Smooth muscle cell (in vitro differentiated cells): ENCODE results near the gene MRPL44. TPM values are rescaled to one million over a fixed set of nuclear protein-coding genes. Genes with fewer than 3 reads are reported as not detected.

Experiments used
- DNase-seq: peaks from one replicate; lab custom pipeline; 2025; ENCODE audit not compliant: unreplicated experiment; lab: John Stamatoyannopoulos, UW
- H2AFZ ChIP-seq: fragments of 200-600 bp; sonication (generic); 2 replicates; pipeline ENCODE4 v1.6.0; 2016; ENCODE audit warnings: antibody characterized with exemption, low read depth, mild to moderate bottlenecking
- H3F3A ChIP-seq: fragments of 200-600 bp; sonication (generic); 2 replicates; pipeline ENCODE4 v1.6.0; 2017; ENCODE audit warnings: antibody characterized with exemption, low read depth
- H3K27ac ChIP-seq: fragments of 200-600 bp; sonication (generic); 2 replicates; pipeline ENCODE4 v1.5.1; 2016; ENCODE audit warnings: low read depth, mild to moderate bottlenecking
- H3K27me3 ChIP-seq: fragments of 200-600 bp; sonication (generic); 2 replicates; pipeline ENCODE4 v1.6.1; 2016; ENCODE audit warnings: low read depth, mild to moderate bottlenecking
- H3K36me3 ChIP-seq: fragments of 200-600 bp; sonication (generic); 2 replicates; pipeline ENCODE4 v1.5.1; 2016; ENCODE audit warnings: low read depth
- H3K4me1 ChIP-seq: fragments of 200-600 bp; sonication (generic); 2 replicates; pipeline ENCODE4 v1.5.1; 2016; ENCODE audit warnings: low read depth
- H3K4me2 ChIP-seq: fragments of 200-600 bp; sonication (generic); 2 replicates; pipeline ENCODE4 v1.6.0; 2016; ENCODE audit warnings: mild to moderate bottlenecking
- H3K4me3 ChIP-seq: fragments of 200-600 bp; sonication (generic); 2 replicates; pipeline ENCODE4 v1.5.1; 2016; ENCODE audit warnings: mild to moderate bottlenecking
- H3K79me2 ChIP-seq: fragments of 200-600 bp; sonication (generic); 2 replicates; pipeline ENCODE4 v1.6.0; 2016; ENCODE audit warnings: low read depth, mild to moderate bottlenecking
- H3K9ac ChIP-seq: fragments of 200-600 bp; sonication (generic); 2 replicates; pipeline ENCODE4 v1.6.0; 2016; ENCODE audit warnings: low read depth
- H3K9me3 ChIP-seq: fragments of 200-600 bp; sonication (generic); replicated peaks from 2 replicates; pipeline ENCODE4 v1.5.1; 2016; ENCODE audit warnings: low read depth
- H4K20me1 ChIP-seq: fragments of 200-600 bp; sonication (generic); 2 replicates; pipeline ENCODE4 v1.6.0; 2016; ENCODE audit warnings: low read depth
- WGBS: methylation state at CpG from one replicate; pipeline ENCODE4 v1.1.7; 2016; ENCODE audit warnings: low lambda C conversion rate; 5-methylcytosine and 5-hydroxymethylcytosine counted together
- polyA plus RNA-seq: library from polyadenylated mRNA; unstranded; fragments of >200 nt; fragmentation: Nextera tagmentation; extraction: Ambion mirVana; gene quantifications from 2 replicates; pipeline ENCODE4 v1.2.1, GENCODE V29; 2016
- total RNA-seq: library from RNA; depleted of rRNA; stranded (reverse); fragments of >200 nt; gene quantifications from 2 replicates; pipeline ENCODE4 v1.2.3, GENCODE V29; 2014
- TF ChIP-seq, protein P1 (sequence below): fragments of 200-600 bp; sonication (generic); IDR thresholded peaks from 2 replicates; pipeline ENCODE4 v1.5.1; 2017; ENCODE audit warnings: borderline replicate concordance, mild to moderate bottlenecking, antibody characterized with exemption; ENCODE audit not compliant: insufficient read depth, poor library complexity, severe bottlenecking

The MRPL44 gene
- total and polyA plus RNA-seq, 2 experiments from 2014 or later: 23.5 to 34.5 TPM

DNA sequence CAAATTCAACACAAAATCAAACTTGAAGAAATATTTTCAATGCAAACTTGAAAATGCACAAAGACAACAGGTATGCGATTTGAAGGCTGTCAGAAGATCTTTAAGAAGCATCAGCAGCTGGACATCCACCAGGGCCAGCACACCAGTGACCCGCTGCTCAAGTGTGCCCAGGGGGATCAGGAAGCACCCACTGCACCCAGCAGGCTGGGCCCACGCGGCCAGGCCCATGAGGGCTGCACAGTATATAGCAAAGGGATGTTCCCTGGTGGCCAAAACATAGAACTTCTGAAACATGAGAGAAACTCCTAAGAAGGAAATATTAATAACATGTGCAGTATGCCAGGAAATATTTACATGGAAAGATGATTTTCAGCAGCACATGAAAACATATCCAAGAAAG lies 37.2 kb upstream of the MRPL44 start:
- peaks cover 74% of the 10 kb centered on the region for H4K20me1 ChIP-seq
- H3K9ac ChIP-seq: no peak overlapping the region
- TF ChIP-seq, protein P1, sequence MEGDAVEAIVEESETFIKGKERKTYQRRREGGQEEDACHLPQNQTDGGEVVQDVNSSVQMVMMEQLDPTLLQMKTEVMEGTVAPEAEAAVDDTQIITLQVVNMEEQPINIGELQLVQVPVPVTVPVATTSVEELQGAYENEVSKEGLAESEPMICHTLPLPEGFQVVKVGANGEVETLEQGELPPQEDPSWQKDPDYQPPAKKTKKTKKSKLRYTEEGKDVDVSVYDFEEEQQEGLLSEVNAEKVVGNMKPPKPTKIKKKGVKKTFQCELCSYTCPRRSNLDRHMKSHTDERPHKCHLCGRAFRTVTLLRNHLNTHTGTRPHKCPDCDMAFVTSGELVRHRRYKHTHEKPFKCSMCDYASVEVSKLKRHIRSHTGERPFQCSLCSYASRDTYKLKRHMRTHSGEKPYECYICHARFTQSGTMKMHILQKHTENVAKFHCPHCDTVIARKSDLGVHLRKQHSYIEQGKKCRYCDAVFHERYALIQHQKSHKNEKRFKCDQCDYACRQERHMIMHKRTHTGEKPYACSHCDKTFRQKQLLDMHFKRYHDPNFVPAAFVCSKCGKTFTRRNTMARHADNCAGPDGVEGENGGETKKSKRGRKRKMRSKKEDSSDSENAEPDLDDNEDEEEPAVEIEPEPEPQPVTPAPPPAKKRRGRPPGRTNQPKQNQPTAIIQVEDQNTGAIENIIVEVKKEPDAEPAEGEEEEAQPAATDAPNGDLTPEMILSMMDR: no peak
- no peak overlapping the region for H3K4me3 ChIP-seq
- H3K4me2 ChIP-seq: no peak overlapping the region
- no peaks in the 10 kb centered on the region for H3K27me3 ChIP-seq
- H3K9me3 ChIP-seq: no peaks in the 10 kb centered on the region
- no peak for DNase-seq
- H3F3A ChIP-seq: no peaks in the 10 kb centered on the region
- no peak overlapping the region for H3K27ac ChIP-seq
- no peaks in the 10 kb centered on the region for H3K4me1 ChIP-seq
- peaks cover 75% of the 10 kb centered on the region for H3K79me2 ChIP-seq
- no peaks in the 10 kb centered on the region for H3K36me3 ChIP-seq
- 97% methylated on average over 4 of the region's 4 CpGs for WGBS
- no peak overlapping the region for H2AFZ ChIP-seq

- H3K36me3 ChIP-seq: no peaks in the 10 kb centered on the region
- H3K79me2 ChIP-seq: peaks cover 76% of the 10 kb centered on the region
- H3K4me1 ChIP-seq: no peaks in the 10 kb centered on the region
- no peak overlapping the region for H3K4me3 ChIP-seq
- no peaks in the 10 kb centered on the region for H3K9me3 ChIP-seq
- peaks cover 74% of the 10 kb centered on the region for H4K20me1 ChIP-seq
- no peak overlapping the region for H3K4me2 ChIP-seq
- TF ChIP-seq, protein P1: no peak
- no peak overlapping the region for H3K9ac ChIP-seq
- DNase-seq: no peak
- H2AFZ ChIP-seq: no peak overlapping the region
- H3K27ac ChIP-seq: no peak overlapping the region
- no peaks in the 10 kb centered on the region for H3K27me3 ChIP-seq
- H3F3A ChIP-seq: no peaks in the 10 kb centered on the region
Measured at GRCh38 chr2:223921204-223921603, 36.1 kb upstream of the MRPL44 start.

- TF ChIP-seq, protein P1: no peak
- WGBS: 94% methylated on average over 3 of the region's 3 CpGs
- Histone ChIP-seq H3K36me3 (no peaks in the 10 kb centered on the region), H3K9ac (no peak overlapping the region), H3K4me2 (no peak overlapping the region), H3K4me3 (no peak overlapping the region), H3K27me3 (no peaks in the 10 kb centered on the region), H3K27ac (no peak overlapping the region), H4K20me1 (peaks cover 75% of the 10 kb centered on the region), H3K79me2 (peaks cover 85% of the 10 kb centered on the region), H3F3A (no peaks in the 10 kb centered on the region), H3K9me3 (no peaks in the 10 kb centered on the region), H2AFZ (no peak overlapping the region), H3K4me1 (no peaks in the 10 kb centered on the region)
- DNase-seq: no peak
Measured at GRCh38 chr2:223922308-223922707, 35.0 kb upstream of the MRPL44 start.

GRCh38 chr2:223923976-223924375 lies 33.3 kb upstream of the MRPL44 start:
- 95% methylated on average over 2 of the region's 2 CpGs for WGBS
- H3K27me3 ChIP-seq: no peaks in the 10 kb centered on the region
- no peaks in the 10 kb centered on the region for H3K4me1 ChIP-seq
- H4K20me1 ChIP-seq: peaks cover 72% of the 10 kb centered on the region
- H3K9me3 ChIP-seq: no peaks in the 10 kb centered on the region
- H3F3A ChIP-seq: no peaks in the 10 kb centered on the region
- no peak overlapping the region for H3K4me2 ChIP-seq
- no peaks in the 10 kb centered on the region for H3K36me3 ChIP-seq
- no peak for DNase-seq
- H3K4me3 ChIP-seq: no peak overlapping the region
- no peak overlapping the region for H3K9ac ChIP-seq
- H2AFZ ChIP-seq: no peak overlapping the region
- peaks cover 95% of the 10 kb centered on the region for H3K79me2 ChIP-seq
- TF ChIP-seq, protein P1: no peak
- no peak overlapping the region for H3K27ac ChIP-seq
